NCI-H2196 treated with DMSO at 0.1 percent for 48 hours (cell line): ENCODE results near the gene ACER3.
"Not testable (repeated sequence)": the region's sequence is repeated elsewhere in the genome, so short reads cannot be mapped to it uniquely, and the experiment has no call there.

Source experiments
- DNase-seq: peaks from one replicate; lab custom pipeline; 2025; ENCODE audit not compliant: unreplicated experiment; lab: John Stamatoyannopoulos, UW

The ACER3 gene

GRCh38 chr11:76987203-76987602 lies 126.5 kb downstream of the ACER3 start:
- no peak for DNase-seq

- DNase-seq, result no peak
Observed at GRCh38 chr11:76990628-76991027, 129.9 kb downstream of the ACER3 start.

GRCh38 chr11:76995081-76995576 lies 134.4 kb downstream of the ACER3 start:
- DNase-seq, result no peak

- DNase-seq, result no peak
Observed at GRCh38 chr11:76997512-76997911, 136.8 kb downstream of the ACER3 start.

GRCh38 chr11:76999597-76999996 lies 138.9 kb downstream of the ACER3 start:
- DNase-seq, result no peak

- DNase-seq, result no peak
Observed at GRCh38 chr11:77001613-77002012, 140.9 kb downstream of the ACER3 start.

- no peak for DNase-seq
Observed at GRCh38 chr11:77002776-77003175, 142.1 kb downstream of the ACER3 start.

GRCh38 chr11:77003963-77004362 lies 143.2 kb downstream of the ACER3 start:
- DNase-seq, result no peak

GRCh38 chr11:77009533-77010160 lies 148.9 kb downstream of the ACER3 start:
- no peak for DNase-seq

GRCh38 chr11:77014669-77015068 lies 154.0 kb downstream of the ACER3 start:
- no peak for DNase-seq

GRCh38 chr11:77018396-77018924 lies 157.7 kb downstream of the ACER3 start:
- not testable (repeated sequence) for DNase-seq

GRCh38 chr11:77019976-77020595 lies 159.4 kb downstream of the ACER3 start:
- DNase-seq, result no peak

- no peak for DNase-seq
Observed at GRCh38 chr11:77020734-77021133, 160.0 kb downstream of the ACER3 start.

GRCh38 chr11:77024745-77025144 lies 164.0 kb downstream of the ACER3 start:
- DNase-seq, result no peak

GRCh38 chr11:77026221-77026620 lies 165.5 kb downstream of the ACER3 start:
- no peak for DNase-seq

GRCh38 chr11:77026743-77027142 lies 166.0 kb downstream of the ACER3 start:
- no peak for DNase-seq

GRCh38 chr11:77027275-77027674 lies 166.6 kb downstream of the ACER3 start:
- no peak for DNase-seq

- no peak for DNase-seq
Observed at GRCh38 chr11:77029829-77030228, 169.1 kb downstream of the ACER3 start.

GRCh38 chr11:77030834-77031414 lies 170.2 kb downstream of the ACER3 start:
- no peak for DNase-seq

- no peak for DNase-seq
Observed at GRCh38 chr11:77031599-77031998, 170.9 kb downstream of the ACER3 start.

- DNase-seq, result no peak
Observed at GRCh38 chr11:77035039-77035438, 174.3 kb downstream of the ACER3 start.

- DNase-seq, result no peak
Observed at GRCh38 chr11:77035580-77035979, 174.9 kb downstream of the ACER3 start.
